Astrocyte of the hippocampus (primary cell): ENCODE results near the gene VIT.
"Not testable (repeated sequence)": the region's sequence is repeated elsewhere in the genome, so short reads cannot be mapped to it uniquely, and the experiment has no call there.

Source experiments
- DNase-seq: peaks from one replicate; pipeline ENCODE4 v3.0.0; 2011; ENCODE audit warnings: low read depth, low spot score

The VIT gene

DNA sequence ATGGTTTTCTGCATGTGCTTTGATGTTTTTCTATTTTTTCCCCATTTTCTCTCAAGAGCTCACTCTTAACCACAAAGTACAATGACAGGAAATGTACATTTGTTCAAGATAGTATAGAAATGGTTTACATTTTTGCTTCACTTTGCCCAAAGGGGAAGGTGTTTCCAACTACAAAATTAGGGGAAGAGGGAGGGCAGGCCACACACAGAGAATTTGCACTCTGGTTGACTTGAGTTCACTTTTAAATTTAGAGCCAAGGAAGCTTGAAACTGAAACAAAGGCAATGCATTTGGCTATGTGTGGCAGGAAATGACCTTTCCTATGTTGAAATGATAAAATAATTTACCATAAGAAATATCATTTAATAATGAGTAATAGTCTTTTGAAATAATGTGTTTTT lies 19.1 kb upstream of the VIT start:
- no peak for DNase-seq

DNA sequence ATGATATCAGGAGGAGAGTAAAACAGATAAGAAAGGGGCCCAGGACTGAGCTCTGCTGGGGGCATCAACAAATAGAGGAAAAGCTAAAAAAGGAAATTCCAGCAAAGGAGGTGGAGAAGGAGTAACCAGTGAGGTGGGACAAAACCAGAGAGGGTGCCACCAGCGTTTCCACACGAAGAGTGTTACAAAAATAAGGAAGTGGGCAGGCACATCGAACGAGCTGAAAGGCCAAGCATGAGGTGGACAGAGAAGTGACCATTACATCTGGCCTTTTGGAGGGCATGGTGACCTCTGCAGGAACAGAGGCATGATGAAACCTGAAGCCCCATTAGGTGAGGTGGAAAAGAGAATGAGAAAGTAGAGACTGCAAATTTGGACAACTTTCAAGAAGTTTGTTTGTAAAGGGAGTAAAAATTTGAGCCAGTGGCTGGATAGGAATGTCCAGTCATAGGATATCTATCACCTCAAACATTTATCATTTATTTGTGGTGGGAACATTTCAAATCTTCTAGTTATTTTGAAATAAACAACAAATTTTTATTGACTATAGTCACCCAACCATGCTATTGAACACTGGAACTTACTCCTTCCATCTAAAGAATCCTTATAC lies 18.4 kb upstream of the VIT start:
- DNase-seq = peak; percentile 42

DNA sequence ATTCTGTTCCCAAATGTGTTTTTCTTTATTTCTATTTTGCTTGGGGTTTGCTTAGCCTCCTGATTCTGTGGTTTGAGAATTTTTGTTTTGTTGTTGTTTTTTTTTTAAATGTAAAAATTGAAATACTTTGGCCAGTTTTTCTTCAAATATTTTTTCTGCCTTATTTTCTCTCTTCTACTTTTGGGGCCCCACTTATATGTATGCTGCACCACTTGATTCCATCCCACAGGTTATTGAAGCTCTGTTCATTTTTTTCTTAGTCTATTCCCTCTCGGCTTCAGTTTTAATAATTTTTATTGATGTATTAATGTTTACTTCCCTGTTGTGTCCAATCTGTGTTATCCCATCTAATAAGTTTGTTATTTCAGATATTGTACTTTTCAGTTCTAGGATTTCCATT lies 17.7 kb upstream of the VIT start:
- no peak for DNase-seq

DNA sequence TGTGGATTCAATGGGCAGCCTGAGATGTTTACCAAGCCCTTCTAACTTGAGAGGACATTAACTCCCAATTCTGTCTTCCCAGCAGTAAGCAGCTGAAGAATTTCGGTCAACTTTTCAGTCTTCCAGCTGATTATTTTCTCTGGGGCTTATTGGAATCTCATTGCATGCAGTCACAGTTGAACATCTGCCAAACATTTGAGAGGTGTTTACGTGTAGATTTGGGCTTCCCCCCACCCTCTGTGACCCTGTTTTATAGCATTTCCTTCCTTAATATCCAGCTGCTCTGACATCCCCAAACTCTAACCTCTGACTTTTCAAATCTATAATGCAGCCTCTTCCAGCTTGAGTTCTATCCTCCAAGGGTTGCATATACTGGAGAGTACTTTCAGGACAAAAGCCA lies 16.5 kb upstream of the VIT start:
- peak; percentile 17 for DNase-seq

DNA sequence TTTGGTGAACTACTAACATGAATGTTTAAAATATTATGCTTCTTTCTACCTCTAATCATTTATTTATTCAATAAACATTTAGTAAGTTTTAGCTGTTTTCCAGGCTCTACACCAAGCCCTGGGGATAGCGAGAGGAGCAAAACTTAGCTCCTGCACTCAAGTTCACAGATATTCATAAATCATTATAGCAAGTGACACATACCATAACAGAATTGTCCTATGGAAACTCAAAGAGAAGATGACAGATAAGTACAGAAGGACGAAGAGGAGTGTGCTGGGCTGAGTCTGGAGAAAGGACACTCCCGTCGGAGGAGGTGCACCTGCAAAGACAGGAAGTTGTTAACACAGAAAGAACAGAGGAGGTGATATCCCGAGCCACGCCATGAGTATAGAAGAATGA lies 13.9 kb upstream of the VIT start:
- no peak for DNase-seq

DNA sequence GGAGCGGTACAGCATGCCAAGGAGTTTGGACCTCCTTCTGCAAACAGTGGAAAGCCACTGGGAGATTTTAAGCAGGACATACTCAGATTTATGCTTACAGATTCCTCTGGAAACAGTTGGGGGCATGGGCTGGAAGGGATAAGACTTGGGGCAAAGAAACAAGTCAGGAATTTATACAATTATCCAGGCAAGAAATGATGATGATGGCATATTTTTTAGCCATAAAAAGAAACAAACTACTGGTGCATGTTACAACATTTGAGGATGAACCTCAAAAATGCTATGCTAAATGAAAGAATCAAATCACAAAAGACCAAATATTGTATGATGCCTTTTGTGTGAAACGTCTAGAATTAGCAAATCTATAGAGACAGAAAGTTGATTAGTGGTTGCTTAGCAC lies 13.5 kb upstream of the VIT start:
- no peak for DNase-seq

DNA sequence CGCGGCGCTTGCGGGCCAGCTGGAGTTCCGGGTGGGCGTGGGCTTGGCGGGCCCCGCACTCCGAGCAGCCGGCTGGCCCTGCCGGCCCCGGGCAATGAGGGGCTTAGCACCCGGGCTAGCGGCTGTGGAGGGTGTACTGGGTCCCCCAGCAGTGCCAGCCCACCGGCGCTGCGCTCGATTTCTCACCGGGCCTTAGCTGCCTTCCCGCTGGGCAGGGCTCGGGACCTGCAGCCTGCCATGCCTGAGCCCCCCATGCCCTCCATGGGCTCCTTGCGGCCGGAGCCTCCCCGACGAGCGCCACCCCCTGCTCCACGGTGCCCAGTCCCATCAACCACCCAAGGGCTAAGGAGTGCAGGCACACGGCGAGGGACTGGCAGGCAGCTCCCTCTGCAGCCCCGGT lies 8.2 kb upstream of the VIT start:
- not testable (repeated sequence) for DNase-seq

DNA sequence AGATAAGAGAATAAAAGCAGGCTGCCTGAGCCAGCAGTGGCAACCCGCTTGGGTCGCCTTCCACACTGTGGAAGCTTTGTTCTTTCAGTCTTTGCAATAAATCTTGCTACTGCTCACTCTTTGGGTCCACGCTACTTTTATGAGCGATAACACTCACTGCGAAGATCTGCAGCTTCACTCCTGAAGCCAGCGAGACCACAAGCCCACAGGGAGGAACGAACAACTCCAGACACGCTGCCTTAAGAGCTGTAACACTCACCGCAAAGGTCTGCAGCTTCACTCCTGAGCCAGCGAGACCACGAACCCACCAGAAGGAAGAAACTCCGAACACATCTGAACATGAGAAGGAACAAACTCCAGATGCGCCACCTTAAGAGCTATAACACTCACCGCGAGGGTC lies 7.5 kb upstream of the VIT start:
- DNase-seq = not testable (repeated sequence)

DNA sequence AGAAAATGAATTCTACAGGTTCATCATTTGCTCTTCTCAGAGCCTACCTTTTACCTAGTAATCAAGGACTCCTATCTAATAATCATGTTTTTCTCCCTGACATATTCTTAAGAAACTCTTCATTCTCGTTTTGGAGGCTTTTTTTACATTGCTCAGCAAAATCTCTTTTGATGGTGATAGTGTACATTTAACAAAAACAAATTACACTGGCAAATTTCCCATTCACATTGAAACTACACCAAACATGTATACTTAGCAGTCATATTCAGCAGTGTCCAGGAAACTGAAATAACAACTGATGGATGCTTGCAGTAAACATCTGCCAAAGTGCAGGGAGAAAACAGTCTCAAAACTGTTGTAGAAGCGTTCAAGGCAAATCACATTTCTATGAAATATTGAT lies 4.4 kb upstream of the VIT start:
- DNase-seq = no peak

DNA sequence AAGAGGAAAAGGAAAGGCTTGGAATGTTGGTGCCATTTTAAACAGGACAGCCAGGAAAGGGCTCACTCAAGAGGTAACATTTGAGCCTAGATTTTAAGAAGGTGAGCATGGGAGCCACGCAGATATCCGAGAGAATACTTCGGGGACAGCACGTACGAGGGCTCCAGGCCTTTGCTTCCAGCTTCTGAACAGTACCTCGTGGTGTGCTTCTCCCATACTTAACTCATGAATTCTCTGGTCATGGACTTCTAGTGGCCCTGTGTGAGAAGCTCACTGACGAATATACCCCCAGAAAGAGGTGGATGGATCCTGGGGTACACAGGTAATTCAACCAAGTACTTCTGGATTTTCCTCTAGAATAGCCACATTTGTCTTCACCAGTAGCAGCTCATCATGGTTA lies 2.7 kb upstream of the VIT start:
- DNase-seq = no peak

DNA sequence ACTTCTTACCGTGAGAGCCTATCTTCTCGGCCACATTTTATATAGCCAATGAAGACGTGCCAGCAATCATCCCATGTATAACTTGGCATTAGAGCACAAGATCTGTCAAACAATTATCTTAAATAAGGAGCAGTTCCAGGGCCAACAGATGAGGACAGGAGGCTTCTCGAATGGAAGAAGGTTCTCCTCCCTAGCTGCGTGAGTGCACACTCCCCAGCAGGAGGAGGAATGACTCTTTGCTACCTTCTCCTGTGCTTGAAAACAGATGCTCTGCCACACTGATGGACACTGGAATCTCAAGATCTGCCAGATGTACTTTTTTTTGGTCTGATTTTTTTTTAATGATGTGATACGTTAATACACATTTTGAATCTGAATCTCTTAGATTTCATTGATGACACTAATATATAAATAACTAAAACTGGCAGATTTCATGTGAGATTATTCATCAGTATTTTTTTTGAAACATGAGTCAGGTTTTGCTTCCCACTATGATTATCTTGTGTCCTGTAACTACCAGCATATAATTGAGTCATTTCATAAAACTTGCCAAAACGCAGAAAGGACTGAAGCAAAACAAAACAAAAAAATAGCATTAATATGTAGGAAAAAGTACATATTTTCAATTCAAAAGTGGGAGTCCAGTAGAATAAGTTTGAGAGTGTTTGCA lies 626 bp upstream of the VIT start:
- DNase-seq = no peak

DNA sequence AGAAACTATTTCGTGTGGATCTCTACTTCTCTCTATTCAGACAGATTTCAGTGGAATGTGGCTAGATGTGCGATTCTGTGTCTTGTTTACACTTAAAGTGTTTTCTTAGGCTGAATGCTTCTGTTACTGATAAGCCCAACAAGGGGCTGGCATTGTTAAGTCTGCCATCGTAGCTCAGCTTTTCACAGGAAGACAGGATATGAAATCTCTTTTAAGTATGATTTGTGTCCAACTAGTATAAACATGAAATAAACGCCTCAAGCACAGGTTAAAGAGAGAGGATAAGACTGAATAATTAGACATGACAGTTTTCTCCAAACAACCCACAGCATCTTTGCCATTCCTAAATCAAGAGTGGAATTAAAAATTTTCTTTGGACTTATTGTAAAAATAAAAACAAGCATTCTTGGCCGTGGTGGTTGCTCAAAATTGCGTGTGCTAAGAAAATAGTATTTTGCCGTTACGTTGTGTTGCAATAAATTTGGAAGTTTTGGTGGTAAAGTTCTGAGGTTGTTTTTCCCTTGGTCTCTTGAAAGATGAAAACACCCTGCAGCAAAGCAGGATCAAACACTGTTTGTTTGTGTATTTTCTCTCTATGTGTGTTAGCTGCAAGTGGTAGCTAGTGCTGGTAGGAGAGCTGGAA lies 1.0 kb downstream of the VIT start:
- peak; percentile 20 for DNase-seq

DNA sequence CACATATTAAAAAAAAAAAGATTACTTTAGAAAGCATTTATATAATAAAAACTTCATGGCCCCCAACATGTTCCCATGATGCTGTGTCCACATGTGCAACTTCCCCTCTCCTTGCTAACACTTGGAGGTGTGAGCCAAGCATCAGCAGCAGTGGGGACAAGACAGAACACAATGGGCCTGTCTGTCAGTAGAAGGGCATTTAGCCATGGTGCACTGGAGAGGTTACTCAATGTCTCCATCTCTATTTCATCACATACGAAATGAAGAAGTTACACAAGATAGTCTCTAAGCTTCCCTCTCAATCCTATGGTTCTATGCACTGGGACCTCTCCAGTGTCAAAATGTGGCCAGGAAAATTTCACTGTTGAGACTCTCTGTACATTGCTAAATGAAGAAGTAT lies 2.5 kb downstream of the VIT start:
- no peak for DNase-seq

DNA sequence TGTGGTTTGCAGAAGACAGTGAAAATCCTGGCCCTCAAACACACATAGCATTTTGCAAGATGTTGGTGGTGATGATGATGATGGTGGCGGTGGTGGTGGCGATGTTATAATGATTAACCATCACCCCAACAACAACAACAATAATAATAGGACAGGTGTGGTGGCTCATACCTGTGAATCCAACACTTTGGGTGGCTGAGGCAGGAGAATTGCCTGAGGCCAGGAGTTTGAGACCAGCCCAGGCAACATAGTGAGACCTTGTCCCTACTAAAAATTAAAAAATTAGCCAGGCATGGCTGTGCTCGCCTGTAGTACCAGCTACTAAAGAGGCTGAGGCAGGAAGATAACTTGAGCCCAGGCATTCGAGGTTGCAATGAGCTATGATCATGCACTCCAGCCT lies 3.8 kb downstream of the VIT start:
- DNase-seq = no peak

DNA sequence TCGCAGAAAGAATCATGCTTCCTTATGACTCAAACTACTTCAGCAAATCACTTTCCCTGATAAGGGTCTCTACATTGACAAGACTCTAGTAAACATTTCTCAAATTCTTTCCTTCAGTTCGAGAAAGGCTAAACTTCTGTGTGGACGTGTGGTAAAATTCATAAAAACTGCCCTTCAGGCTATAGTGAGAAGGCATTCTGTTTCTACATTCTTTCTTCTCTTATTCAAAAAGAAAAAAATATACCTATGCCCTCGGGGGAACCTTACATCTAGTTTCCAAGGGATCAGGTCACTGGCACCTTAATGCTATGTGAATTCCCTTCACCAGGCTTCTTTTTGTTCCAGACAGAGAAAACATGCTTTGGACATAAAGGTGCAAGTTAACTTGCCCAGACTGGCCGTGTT lies 4.9 kb downstream of the VIT start:
- peak; percentile 31 for DNase-seq

DNA sequence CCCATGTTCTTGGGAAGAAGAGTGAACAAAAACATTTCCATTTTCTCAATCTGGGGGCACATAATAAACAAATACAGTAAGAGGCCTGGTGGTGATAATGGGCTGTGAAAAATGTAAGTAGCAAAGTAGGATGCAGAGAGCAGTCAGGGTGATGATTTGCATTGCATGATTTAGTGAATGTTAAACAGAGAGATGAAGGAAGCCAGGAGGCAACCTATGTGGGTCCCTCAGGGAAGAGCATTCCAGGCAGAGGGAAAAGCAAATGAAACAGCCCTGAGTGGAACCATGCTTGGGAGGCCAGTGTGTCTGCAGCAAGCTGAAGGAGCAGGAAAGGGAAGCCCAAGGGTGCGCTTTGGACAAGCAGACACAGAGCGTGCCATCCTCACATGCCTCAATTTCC lies 5.4 kb downstream of the VIT start:
- DNase-seq = no peak

DNA sequence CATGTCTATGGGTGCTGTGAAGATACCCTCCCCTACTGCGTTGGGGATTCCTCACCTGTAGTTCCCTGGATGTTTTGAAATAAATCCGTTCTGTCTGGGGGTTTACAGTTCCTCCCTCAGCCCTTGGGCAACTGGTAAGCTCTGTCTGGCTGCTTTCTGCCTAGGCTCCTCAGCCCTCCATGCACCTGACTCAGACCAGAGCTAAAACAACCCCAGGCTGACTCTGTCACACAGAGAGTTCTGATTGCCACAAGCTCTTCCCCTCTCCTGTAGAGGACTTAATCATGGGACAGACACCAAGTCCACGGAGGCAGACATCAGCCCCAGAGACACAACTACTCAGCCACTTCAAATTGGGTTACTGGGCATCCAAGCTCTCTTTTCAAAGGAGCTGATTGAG lies 6.3 kb downstream of the VIT start:
- DNase-seq = no peak

DNA sequence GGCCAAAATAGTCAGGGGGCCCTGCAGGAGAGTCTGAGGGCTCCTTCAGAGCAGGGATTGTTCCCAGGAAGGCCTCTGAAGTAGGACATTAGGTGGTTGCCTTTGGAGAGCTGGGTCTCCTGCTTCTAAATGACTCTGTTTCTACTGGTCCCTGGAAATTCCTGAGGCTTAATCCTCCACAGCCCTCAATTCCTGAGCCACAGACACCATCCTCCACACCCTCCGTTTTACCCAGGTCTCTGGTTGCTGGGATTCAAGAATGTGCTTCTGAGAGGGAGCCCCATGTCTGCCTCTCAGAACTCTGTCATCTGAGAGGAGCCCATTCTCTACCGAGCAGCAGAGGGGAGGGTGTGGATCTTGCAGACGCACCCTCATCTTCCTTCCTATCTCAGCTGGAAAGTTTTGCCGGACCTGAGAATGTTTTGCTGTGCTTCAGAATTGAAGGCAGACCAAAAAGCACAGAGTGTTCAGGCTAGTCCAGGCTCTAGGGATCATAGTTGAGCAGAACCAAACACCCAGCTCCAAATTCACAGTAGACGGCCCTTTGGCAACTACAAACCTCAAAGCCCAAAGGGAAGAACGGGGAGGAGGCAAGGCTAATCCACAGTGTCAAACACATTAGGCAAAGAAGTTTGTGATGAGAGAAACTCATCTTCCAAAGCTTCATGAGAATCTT lies 8.1 kb downstream of the VIT start:
- DNase-seq = no peak

DNA sequence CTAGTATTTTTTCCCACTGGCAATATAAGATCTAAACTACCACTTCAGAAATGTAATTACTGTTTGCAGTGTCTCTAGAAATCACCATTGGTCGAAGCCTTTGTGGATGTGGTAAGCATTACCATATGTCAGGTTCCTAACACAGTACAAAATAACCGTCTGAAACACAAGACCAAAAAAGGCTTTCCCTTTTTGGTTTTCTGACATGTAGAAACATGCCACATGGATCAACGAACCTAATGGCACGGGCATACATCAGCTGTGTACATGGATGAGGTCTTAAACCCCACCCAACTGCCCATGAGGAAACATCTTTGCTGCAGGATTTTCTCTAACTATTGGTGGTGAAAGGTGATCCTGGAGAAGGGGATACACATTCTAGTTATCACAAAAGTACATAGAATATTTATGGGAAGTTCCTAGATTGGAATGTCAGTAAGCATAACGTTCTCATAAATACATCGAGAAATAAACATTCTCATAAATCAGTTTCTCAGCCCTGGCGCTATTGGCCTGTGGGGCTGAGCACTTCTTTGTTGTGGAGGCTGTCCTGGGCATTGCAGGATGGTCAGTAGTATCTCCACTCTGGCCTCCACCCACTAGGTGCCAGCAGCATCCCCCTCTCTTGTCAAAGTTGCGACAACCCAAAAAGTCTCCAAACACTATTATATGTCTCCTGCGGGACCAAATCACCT lies 9.0 kb downstream of the VIT start:
- no peak for DNase-seq

DNA sequence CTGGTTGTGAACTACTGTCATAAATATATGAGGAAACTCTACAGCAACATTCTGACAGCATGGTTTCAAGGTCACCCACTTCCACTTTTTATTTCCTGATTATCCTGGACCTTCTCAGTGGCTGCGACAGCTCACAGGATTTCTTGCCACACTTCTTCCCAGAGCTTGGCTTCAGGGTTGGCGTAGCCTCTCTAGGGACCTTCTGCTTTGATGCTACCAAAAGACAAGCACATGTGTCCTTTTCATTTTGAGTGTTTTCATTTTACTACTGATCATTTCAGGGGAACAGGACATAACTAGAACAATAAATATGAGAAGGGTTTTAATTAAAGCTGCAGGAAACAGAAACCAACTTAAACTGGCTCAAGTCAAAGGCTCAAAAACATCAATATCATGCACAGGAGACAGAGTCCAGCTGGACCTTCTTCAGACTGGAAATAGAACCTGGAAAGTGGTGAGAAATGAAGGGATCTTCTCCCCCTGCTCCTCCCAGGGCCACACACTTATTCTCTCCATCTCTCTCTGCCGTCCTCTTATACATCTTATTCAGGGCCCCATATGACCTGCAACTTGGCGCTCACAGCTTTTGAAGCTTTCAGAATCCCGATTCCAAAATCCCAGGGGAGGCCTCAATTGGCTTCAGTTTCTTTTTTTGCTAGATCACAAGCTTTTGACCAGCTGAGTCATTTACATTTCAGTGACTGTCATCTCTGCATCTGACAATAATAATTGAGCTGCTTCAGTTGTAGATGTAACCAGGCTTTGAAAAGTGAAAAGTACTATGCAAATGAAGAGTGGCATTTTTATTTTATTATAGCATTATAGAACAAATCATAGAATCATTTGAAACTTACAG lies 9.7 kb downstream of the VIT start:
- no peak for DNase-seq

DNA sequence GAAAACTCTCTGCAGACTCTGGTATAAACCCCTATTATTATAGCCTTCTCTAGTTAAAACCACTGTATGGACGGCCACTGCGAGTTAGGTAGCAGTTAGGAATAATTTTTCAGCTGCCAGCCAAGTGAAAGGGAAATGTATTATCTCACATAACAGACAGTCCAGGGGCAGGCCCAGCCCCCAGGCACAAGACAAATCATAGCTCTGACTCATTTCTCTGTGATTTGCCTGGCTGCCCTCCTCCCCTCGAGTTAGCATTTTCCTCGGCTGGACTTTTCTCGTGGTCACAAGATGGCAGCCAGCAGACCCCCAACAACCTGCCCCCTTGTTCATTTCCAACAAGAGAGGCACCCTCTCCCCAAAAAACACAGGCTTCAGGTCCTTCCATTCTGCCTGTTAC lies 10.5 kb downstream of the VIT start:
- DNase-seq = peak; percentile 57
